Ascending aorta (tissue), 2 donors: ENCODE data around the gene ATOH7. TPM values are rescaled to one million over a fixed set of nuclear protein-coding genes. Genes with fewer than 3 reads are reported as not detected.
"Not testable (repeated sequence)": the region's sequence is repeated elsewhere in the genome, so short reads cannot be mapped to it uniquely, and the experiment has no call there.

Source experiments
- DNase-seq, 2 donors: peaks; one replicate each; pipeline ENCODE4 v3.0.0-alpha.2; 2019; ENCODE audit warnings: low spot score in 2 of 2
- H3K27ac ChIP-seq, 2 donors: fragments of 200-600 bp; sonication (generic); one replicate each; pipeline ENCODE4 v1.5.1; 2016 to 2017; ENCODE audit warnings: mild to moderate bottlenecking in 1 of 2
- H3K27me3 ChIP-seq: fragments of 200-600 bp; sonication (generic); one replicate; pipeline ENCODE4 v1.5.1; 2017
- H3K36me3 ChIP-seq, 2 donors: fragments of 200-600 bp; sonication (generic); one replicate each; pipeline ENCODE4 v1.5.1; 2016
- H3K4me1 ChIP-seq, 2 donors: fragments of 200-600 bp; sonication (generic); one replicate each; pipeline ENCODE4 v1.5.1; 2016 to 2017; ENCODE audit warnings: mild to moderate bottlenecking in 1 of 2
- H3K4me3 ChIP-seq, 2 donors: fragments of 200-600 bp; sonication (generic); one replicate each; pipeline ENCODE4 v1.5.1; 2016 to 2017; ENCODE audit warnings: mild to moderate bottlenecking in 1 of 2
- H3K9me3 ChIP-seq, 2 donors: fragments of 200-600 bp; sonication (generic); one replicate each; pipeline ENCODE4 v1.5.1; 2016
- CTCF ChIP-seq, 3 experiments: fragments of 200-600 bp in 2 of 3; fragments of 450-650 bp in 1 of 3; sonication (generic) in 2 of 3; IDR thresholded peaks; one replicate each; pipeline ENCODE4 v1.5.1; 2016 to 2019; ENCODE audit warnings: antibody characterized with exemption in 3 of 3, mild to moderate bottlenecking in 1 of 3, moderate library complexity in 1 of 3
- intact Hi-C: fragments of 100-400 bp; cut with DNase I; formaldehyde crosslinking; loops from one replicate; pipeline ENCODE4 v1.15.1; 2023
- total RNA-seq: library from RNA; depleted of rRNA; stranded (reverse); fragments of >200 nt; gene quantifications from one replicate; pipeline ENCODE4 v1.1.0, GENCODE V29; 2016

The ATOH7 gene
- total RNA-seq, 1 donor from 2014 or later: not detected

- Histone ChIP-seq H3K27ac (no peak overlapping the region), H3K9me3 (no peaks in the 10 kb centered on the region), H3K27me3 (no peaks in the 10 kb centered on the region), H3K4me1 (no peaks in the 10 kb centered on the region), H3K4me3 (no peak overlapping the region), H3K36me3 (no peaks in the 10 kb centered on the region)
- intact Hi-C loops: no loop called here
- peak in 2 of 3 experiments; percentile 7 to 26 for TF ChIP-seq CTCF (IDR thresholded peaks at IDR 0.05)
- DNase-seq: no peak
Observed at GRCh38 chr10:68208424-68209042, 23.4 kb downstream of the ATOH7 start.

GRCh38 chr10:68202960-68203353 lies 29.0 kb downstream of the ATOH7 start:
- Histone ChIP-seq H3K4me3 (no peak overlapping the region), H3K36me3 (no peaks in the 10 kb centered on the region), H3K27me3 (no peaks in the 10 kb centered on the region), H3K4me1 (no peaks in the 10 kb centered on the region), H3K9me3 (no peaks in the 10 kb centered on the region), H3K27ac (no peak overlapping the region)
- TF ChIP-seq CTCF (IDR thresholded peaks at IDR 0.05): no peak
- intact Hi-C loops: no loop called here
- DNase-seq: no peak

GRCh38 chr10:68196701-68197100 lies 35.2 kb downstream of the ATOH7 start:
- Histone ChIP-seq H3K27ac (no peak overlapping the region), H3K27me3 (no peaks in the 10 kb centered on the region), H3K36me3 (no peaks in the 10 kb centered on the region), H3K4me3 (no peak overlapping the region), H3K9me3 (no peaks in the 10 kb centered on the region), H3K4me1 (no peaks in the 10 kb centered on the region)
- DNase-seq: no peak
- intact Hi-C loops: no loop called here
- TF ChIP-seq CTCF (IDR thresholded peaks at IDR 0.05): no peak

GRCh38 chr10:68195776-68196175 lies 36.1 kb downstream of the ATOH7 start:
- H3K36me3 ChIP-seq, H3K27ac ChIP-seq, DNase-seq, H3K27me3 ChIP-seq, H3K4me1 ChIP-seq, H3K9me3 ChIP-seq, intact Hi-C loops, H3K4me3 ChIP-seq: not testable (repeated sequence)

GRCh38 chr10:68194290-68194689 lies 37.6 kb downstream of the ATOH7 start:
- intact Hi-C loops: no loop called here
- no peak overlapping the region for H3K4me3 ChIP-seq
- no peaks in the 10 kb centered on the region for H3K27me3 ChIP-seq
- no peaks in the 10 kb centered on the region for H3K4me1 ChIP-seq
- no peaks in the 10 kb centered on the region for H3K36me3 ChIP-seq
- no peak overlapping the region for H3K27ac ChIP-seq
- no peak for DNase-seq
- no peaks in the 10 kb centered on the region for H3K9me3 ChIP-seq
- no peak for TF ChIP-seq CTCF (IDR thresholded peaks at IDR 0.05)

GRCh38 chr10:68192113-68192512 lies 39.8 kb downstream of the ATOH7 start:
- H3K36me3 ChIP-seq: no peaks in the 10 kb centered on the region
- H3K4me3 ChIP-seq: no peak overlapping the region
- no peak for DNase-seq
- H3K9me3 ChIP-seq: no peaks in the 10 kb centered on the region
- H3K4me1 ChIP-seq: no peaks in the 10 kb centered on the region
- no peak overlapping the region for H3K27ac ChIP-seq
- no peaks in the 10 kb centered on the region for H3K27me3 ChIP-seq
- intact Hi-C loops: no loop called here
- TF ChIP-seq CTCF (IDR thresholded peaks at IDR 0.05): no peak
